K562 (cell line): ENCODE measurements around the gene ZCCHC9.

ENCODE experiments used
- GABPA ChIP-seq: fragments of 200-800 bp; sonication (Bioruptor generic); conservative IDR thresholded peaks from 2 replicates; pipeline ENCODE4 v1.6.1; 2016; ENCODE audit warnings: low read depth, missing genetic modification characterization, missing compliant biosample characterization
- HSF4 ChIP-seq: fragments of 250-450 bp; sonication (Bioruptor Pico); IDR thresholded peaks from 2 replicates; pipeline ENCODE4 v2.1.2; 2022; ENCODE audit warnings: mild to moderate bottlenecking, moderate library complexity, borderline replicate concordance
- KDM1A ChIP-seq, 2 experiments: fragments of 450-650 bp; IDR thresholded peaks; 2 replicates each; pipeline ENCODE4 v1.6.1; 2016; ENCODE audit warnings: mild to moderate bottlenecking in 2 of 2
- POLR2AphosphoS2 ChIP-seq: IDR thresholded peaks from 2 replicates; pipeline ENCODE4 v1.6.1; 2012; ENCODE audit warnings: low read length, improper control_type of control experiment
- POLR2AphosphoS5 ChIP-seq: IDR thresholded peaks from 2 replicates; pipeline ENCODE4 v1.6.1; 2011; ENCODE audit warnings: mild to moderate bottlenecking, low read depth, low read length, moderate library complexity; ENCODE audit not compliant: control insufficient read depth, insufficient read depth
- ZNF274 ChIP-seq: IDR thresholded peaks from 2 replicates; pipeline ENCODE4 v1.6.1; 2011; ENCODE audit warnings: low read depth, mild to moderate bottlenecking, low read length, moderate library complexity, borderline replicate concordance
- ZNF347 ChIP-seq: fragments of 450-650 bp; formaldehyde crosslinking; IDR thresholded peaks from 2 replicates; pipeline ENCODE4 v1.4.0; 2020; ENCODE audit warnings: low read depth, mild to moderate bottlenecking, moderate library complexity
- ZNF384 ChIP-seq: IDR thresholded peaks from 2 replicates; pipeline ENCODE4 v1.6.1; 2012; ENCODE audit warnings: low read depth, low read length, improper control_type of control experiment
- TF ChIP-seq, protein P1 (sequence below), 3 experiments: IDR thresholded peaks in 2 of 3; conservative IDR thresholded peaks in 1 of 3; 2 replicates each; pipeline ENCODE4 v1.5.1; 2011 to 2012; ENCODE audit warnings: low read length in 3 of 3, mild to moderate bottlenecking in 3 of 3, control low read depth in 2 of 3, improper control_type of control experiment in 1 of 3, inconsistent platforms in 1 of 3, low read depth in 1 of 3, mixed read lengths in 1 of 3, moderate library complexity in 1 of 3; ENCODE audit not compliant: insufficient read depth in 2 of 3
- TF ChIP-seq, protein P2 (sequence below): sonication (generic); formaldehyde crosslinking; IDR thresholded peaks from 2 replicates; pipeline ENCODE4 v1.8.0; 2022; ENCODE audit warnings: mild to moderate bottlenecking, low read depth, missing genetic modification reagents
- TF ChIP-seq, protein P3 (sequence below): fragments of 450-650 bp; IDR thresholded peaks from 2 replicates; pipeline ENCODE4 v1.6.1; 2018; ENCODE audit not compliant: partially characterized antibody
- TF ChIP-seq, protein P4 (sequence below): sonication (generic); formaldehyde crosslinking; IDR thresholded peaks from 2 replicates; pipeline ENCODE4 v1.8.0; 2022; ENCODE audit warnings: missing genetic modification reagents, mild to moderate bottlenecking, borderline replicate concordance

DNA sequence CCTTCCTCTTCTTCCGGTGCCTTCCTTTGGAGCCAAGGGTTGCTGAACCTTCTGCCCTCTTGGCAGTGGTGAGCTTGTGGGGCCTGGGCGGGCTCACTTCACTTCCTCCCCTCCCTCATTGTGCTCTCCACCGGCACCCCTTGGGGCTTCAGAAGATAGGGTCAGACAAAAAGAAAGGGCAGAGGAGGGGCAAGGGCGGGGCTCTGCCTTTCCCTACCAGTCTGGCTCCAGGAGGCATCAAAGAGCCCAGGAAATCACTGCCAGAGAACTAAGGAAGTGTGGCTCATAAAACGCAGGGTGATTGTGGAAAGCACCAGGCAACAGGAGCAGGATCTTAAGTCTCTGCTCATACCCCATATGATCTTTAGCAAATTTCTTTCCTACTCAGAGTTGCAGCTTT lies 57.7 kb downstream of the ZCCHC9 start:
- TF ChIP-seq KDM1A (IDR thresholded peaks at IDR 0.05) (no peak), ZNF347 (no peak), POLR2AphosphoS2 (no peak), POLR2AphosphoS5 (no peak), ZNF384 (no peak), ZNF274 (no peak), GABPA (tag) (no peak), HSF4 (CRISPR knock-in tag) (no peak)
- TF ChIP-seq, protein P1, sequence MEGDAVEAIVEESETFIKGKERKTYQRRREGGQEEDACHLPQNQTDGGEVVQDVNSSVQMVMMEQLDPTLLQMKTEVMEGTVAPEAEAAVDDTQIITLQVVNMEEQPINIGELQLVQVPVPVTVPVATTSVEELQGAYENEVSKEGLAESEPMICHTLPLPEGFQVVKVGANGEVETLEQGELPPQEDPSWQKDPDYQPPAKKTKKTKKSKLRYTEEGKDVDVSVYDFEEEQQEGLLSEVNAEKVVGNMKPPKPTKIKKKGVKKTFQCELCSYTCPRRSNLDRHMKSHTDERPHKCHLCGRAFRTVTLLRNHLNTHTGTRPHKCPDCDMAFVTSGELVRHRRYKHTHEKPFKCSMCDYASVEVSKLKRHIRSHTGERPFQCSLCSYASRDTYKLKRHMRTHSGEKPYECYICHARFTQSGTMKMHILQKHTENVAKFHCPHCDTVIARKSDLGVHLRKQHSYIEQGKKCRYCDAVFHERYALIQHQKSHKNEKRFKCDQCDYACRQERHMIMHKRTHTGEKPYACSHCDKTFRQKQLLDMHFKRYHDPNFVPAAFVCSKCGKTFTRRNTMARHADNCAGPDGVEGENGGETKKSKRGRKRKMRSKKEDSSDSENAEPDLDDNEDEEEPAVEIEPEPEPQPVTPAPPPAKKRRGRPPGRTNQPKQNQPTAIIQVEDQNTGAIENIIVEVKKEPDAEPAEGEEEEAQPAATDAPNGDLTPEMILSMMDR (IDR thresholded peaks at IDR 0.05 in 2 of 3, conservative IDR thresholded peaks at IDR 0.05 in 1 of 3; ENCODE audit: insufficient read depth in 2 of 3, low read depth in 1 of 3, low read length in 3 of 3) = no peak
- TF ChIP-seq, protein P2, sequence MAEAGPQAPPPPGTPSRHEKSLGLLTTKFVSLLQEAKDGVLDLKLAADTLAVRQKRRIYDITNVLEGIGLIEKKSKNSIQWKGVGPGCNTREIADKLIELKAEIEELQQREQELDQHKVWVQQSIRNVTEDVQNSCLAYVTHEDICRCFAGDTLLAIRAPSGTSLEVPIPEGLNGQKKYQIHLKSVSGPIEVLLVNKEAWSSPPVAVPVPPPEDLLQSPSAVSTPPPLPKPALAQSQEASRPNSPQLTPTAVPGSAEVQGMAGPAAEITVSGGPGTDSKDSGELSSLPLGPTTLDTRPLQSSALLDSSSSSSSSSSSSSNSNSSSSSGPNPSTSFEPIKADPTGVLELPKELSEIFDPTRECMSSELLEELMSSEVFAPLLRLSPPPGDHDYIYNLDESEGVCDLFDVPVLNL = no peak
- TF ChIP-seq, protein P3, sequence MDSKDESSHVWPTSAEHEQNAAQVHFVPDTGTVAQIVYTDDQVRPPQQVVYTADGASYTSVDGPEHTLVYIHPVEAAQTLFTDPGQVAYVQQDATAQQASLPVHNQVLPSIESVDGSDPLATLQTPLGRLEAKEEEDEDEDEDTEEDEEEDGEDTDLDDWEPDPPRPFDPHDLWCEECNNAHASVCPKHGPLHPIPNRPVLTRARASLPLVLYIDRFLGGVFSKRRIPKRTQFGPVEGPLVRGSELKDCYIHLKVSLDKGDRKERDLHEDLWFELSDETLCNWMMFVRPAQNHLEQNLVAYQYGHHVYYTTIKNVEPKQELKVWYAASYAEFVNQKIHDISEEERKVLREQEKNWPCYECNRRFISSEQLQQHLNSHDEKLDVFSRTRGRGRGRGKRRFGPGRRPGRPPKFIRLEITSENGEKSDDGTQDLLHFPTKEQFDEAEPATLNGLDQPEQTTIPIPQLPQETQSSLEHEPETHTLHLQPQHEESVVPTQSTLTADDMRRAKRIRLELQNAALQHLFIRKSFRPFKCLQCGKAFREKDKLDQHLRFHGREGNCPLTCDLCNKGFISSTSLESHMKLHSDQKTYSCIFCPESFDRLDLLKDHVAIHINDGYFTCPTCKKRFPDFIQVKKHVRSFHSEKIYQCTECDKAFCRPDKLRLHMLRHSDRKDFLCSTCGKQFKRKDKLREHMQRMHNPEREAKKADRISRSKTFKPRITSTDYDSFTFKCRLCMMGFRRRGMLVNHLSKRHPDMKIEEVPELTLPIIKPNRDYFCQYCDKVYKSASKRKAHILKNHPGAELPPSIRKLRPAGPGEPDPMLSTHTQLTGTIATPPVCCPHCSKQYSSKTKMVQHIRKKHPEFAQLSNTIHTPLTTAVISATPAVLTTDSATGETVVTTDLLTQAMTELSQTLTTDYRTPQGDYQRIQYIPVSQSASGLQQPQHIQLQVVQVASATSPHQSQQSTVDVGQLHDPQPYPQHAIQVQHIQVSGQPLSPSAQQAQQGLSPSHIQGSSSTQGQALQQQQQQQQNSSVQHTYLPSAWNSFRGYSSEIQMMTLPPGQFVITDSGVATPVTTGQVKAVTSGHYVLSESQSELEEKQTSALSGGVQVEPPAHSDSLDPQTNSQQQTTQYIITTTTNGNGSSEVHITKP = no peak
- TF ChIP-seq, protein P4, sequence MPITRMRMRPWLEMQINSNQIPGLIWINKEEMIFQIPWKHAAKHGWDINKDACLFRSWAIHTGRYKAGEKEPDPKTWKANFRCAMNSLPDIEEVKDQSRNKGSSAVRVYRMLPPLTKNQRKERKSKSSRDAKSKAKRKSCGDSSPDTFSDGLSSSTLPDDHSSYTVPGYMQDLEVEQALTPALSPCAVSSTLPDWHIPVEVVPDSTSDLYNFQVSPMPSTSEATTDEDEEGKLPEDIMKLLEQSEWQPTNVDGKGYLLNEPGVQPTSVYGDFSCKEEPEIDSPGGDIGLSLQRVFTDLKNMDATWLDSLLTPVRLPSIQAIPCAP (CRISPR knock-in tag) = no peak
